OCI-LY7 (cell line): ENCODE measurements around the gene PSD2. TPM values are rescaled to one million over a fixed set of nuclear protein-coding genes. Genes with fewer than 3 reads are reported as not detected.

Experiments used
- BruUV-seq: library from RNA; stranded (reverse); fragments of 400-500 nt; replicated peaks from 2 replicates; lab custom pipeline; 2021; lab: Mats Ljungman, UMichigan
- CTCF ChIA-PET: fragments of 300-600 bp; sonication (Branson Sonifier 250); formaldehyde crosslinking; loops from one replicate; lab custom pipeline; 2022; ENCODE audit warnings: antibody characterized with exemption; ENCODE audit not compliant: unreplicated experiment; lab: Charles Lee
- POLR2A ChIA-PET: fragments of 300-600 bp; sonication (Branson Sonifier 250); formaldehyde crosslinking; loops from one replicate; lab custom pipeline; 2022; ENCODE audit warnings: antibody characterized with exemption; lab: Charles Lee
- DNase-seq: peaks from one replicate; pipeline ENCODE4 v3.0.0-alpha.2; 2015; ENCODE audit warnings: low spot score
- H2AFZ ChIP-seq: fragments of 200-600 bp; sonication (generic), shearing (Covaris generic); 2 replicates; pipeline ENCODE4 v1.6.1; 2014; ENCODE audit warnings: mild to moderate bottlenecking, antibody characterized with exemption, low read length, moderate library complexity
- H3K27ac ChIP-seq: fragments of 200-600 bp; sonication (generic); 2 replicates; pipeline ENCODE4 v1.5.1; 2014; ENCODE audit warnings: mixed run types, low read depth, mild to moderate bottlenecking, moderate library complexity, low read length, inconsistent platforms; ENCODE audit not compliant: poor library complexity, severe bottlenecking
- H3K36me3 ChIP-seq: fragments of 200-600 bp; sonication (generic); 2 replicates; pipeline ENCODE4 v1.6.1; 2014; ENCODE audit warnings: mild to moderate bottlenecking, antibody characterized with exemption, low read length, moderate library complexity, mixed read lengths; ENCODE audit not compliant: insufficient read depth
- H3K4me1 ChIP-seq: fragments of 200-600 bp; sonication (generic); 2 replicates; pipeline ENCODE4 v1.5.1; 2014; ENCODE audit warnings: mild to moderate bottlenecking, low read length; ENCODE audit not compliant: insufficient read depth, poor library complexity, severe bottlenecking
- H3K4me2 ChIP-seq: fragments of 200-600 bp; sonication (generic); 2 replicates; pipeline ENCODE4 v1.6.1; 2014; ENCODE audit warnings: mild to moderate bottlenecking, low read length
- H3K4me3 ChIP-seq: fragments of 200-600 bp; sonication (generic); 2 replicates; pipeline ENCODE4 v1.5.1; 2014; ENCODE audit warnings: mild to moderate bottlenecking, low read depth, low read length; ENCODE audit not compliant: poor library complexity, severe bottlenecking
- H3K79me2 ChIP-seq: fragments of 200-600 bp; sonication (generic); 2 replicates; pipeline ENCODE4 v1.6.1; 2016; ENCODE audit warnings: low read depth, mild to moderate bottlenecking, low read length, moderate library complexity, mixed read lengths; ENCODE audit not compliant: insufficient read depth
- H3K9me2 ChIP-seq: fragments of 200-600 bp; sonication (generic); 2 replicates; pipeline ENCODE4 v1.6.1; 2016; ENCODE audit warnings: mild to moderate bottlenecking, low read length, mixed read lengths; ENCODE audit not compliant: insufficient read depth
- H3K9me3 ChIP-seq: fragments of 200-600 bp; sonication (generic); 2 replicates; pipeline ENCODE4 v1.6.1; 2014; ENCODE audit warnings: mild to moderate bottlenecking, mixed run types, low read length, mixed read lengths
- H4K20me1 ChIP-seq: fragments of 200-600 bp; sonication (generic); 2 replicates; pipeline ENCODE4 v1.6.1; 2014; ENCODE audit warnings: mild to moderate bottlenecking, antibody characterized with exemption, low read length, moderate library complexity, mixed read lengths; ENCODE audit not compliant: insufficient read depth
- EZH2phosphoT487 ChIP-seq: fragments of 200-600 bp; sonication (generic); IDR thresholded peaks from 2 replicates; pipeline ENCODE4 v1.6.1; 2018; ENCODE audit warnings: low read depth, borderline replicate concordance, mild to moderate bottlenecking, mixed run types, antibody characterized with exemption, low read length, moderate library complexity, mixed read lengths
- intact Hi-C: fragments of 100-400 bp; cut with micrococcal nuclease; formaldehyde crosslinking; loops from one replicate; pipeline ENCODE4 v1.10.0; 2022; ENCODE audit not compliant: unreplicated experiment
- total RNA-seq, 2 experiments: library from RNA; depleted of rRNA in 1 of 2; stranded (reverse); fragments of >200 nt in 1 of 2; shearing (Covaris generic) in 1 of 2; gene quantifications; 2 replicates each; pipeline ENCODE4 v1.2.3, GENCODE V29; 2014 to 2022
- TF ChIP-seq, protein P1 (sequence below): fragments of 200-600 bp; sonication (generic); conservative IDR thresholded peaks from 2 replicates; pipeline ENCODE4 v1.5.1; 2014; ENCODE audit warnings: mild to moderate bottlenecking, antibody characterized with exemption, low read length, moderate library complexity, mixed read lengths

PSD2 gene
- total RNA-seq, 2 experiments from 2014 or later = 0.11 to 0.13 TPM

GRCh38 chr5:139867109-139867508 lies 71.5 kb downstream of the PSD2 start:
- intact Hi-C loops = no loop called here
- Histone ChIP-seq H3K4me3 (no peak overlapping the region), H3K9me2 (no peaks in the 10 kb centered on the region), H3K4me2 (no peak overlapping the region), H3K36me3 (no peaks in the 10 kb centered on the region), H4K20me1 (no peaks in the 10 kb centered on the region), H2AFZ (no peak overlapping the region), H3K4me1 (no peaks in the 10 kb centered on the region), H3K27ac (no peak overlapping the region), H3K9me3 (no peaks in the 10 kb centered on the region), H3K79me2 (no peaks in the 10 kb centered on the region)
- ChIA-PET POLR2A (interaction anchor here (1.1 kb wide), 1 partner anchor 8 kb away, joined by 3 read pairs; no protein-coding TSS in a partner anchor), CTCF (interaction anchor here (1.2 kb wide), 1 partner anchor 80 kb away, joined by 4 read pairs; no protein-coding TSS in a partner anchor)
- DNase-seq = no peak
- no TSS peak for BruUV-seq
- TF ChIP-seq, protein P1, sequence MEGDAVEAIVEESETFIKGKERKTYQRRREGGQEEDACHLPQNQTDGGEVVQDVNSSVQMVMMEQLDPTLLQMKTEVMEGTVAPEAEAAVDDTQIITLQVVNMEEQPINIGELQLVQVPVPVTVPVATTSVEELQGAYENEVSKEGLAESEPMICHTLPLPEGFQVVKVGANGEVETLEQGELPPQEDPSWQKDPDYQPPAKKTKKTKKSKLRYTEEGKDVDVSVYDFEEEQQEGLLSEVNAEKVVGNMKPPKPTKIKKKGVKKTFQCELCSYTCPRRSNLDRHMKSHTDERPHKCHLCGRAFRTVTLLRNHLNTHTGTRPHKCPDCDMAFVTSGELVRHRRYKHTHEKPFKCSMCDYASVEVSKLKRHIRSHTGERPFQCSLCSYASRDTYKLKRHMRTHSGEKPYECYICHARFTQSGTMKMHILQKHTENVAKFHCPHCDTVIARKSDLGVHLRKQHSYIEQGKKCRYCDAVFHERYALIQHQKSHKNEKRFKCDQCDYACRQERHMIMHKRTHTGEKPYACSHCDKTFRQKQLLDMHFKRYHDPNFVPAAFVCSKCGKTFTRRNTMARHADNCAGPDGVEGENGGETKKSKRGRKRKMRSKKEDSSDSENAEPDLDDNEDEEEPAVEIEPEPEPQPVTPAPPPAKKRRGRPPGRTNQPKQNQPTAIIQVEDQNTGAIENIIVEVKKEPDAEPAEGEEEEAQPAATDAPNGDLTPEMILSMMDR = no peak
- TF ChIP-seq EZH2phosphoT487 = no peak

DNA sequence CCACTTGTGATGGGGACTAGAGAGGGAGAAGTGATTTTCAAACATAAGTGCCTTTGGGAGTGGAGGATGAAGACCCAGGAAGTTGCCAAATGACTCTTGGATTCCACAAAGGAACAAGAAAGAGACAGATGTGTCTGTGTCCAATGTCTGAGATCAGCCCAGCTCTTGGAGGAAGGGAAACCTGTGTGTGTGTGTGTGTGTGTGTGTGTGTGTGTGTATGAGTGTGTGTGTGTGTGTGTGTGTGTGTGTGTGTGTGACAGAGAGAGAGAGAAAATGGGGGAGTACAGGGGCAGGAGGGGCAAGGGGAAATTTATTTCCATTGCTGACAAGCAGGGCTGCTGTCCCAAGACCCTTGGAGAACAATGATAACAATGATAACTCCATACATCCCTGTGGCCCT lies 72.0 kb downstream of the PSD2 start:
- intact Hi-C loops = no loop called here
- H3K4me2 ChIP-seq = no peak overlapping the region
- POLR2A ChIA-PET = interaction anchor here (1.1 kb wide), 1 partner anchor 8 kb away, joined by 3 read pairs; no protein-coding TSS in a partner anchor

More for the DNA sequence above, 72.0 kb downstream of the PSD2 start:
- no peak overlapping the region for H2AFZ ChIP-seq
- H3K27ac ChIP-seq = no peak overlapping the region
- no peaks in the 10 kb centered on the region for H4K20me1 ChIP-seq
- no peaks in the 10 kb centered on the region for H3K9me3 ChIP-seq
- no peak for TF ChIP-seq EZH2phosphoT487
- TF ChIP-seq, protein P1 = no peak
- no peaks in the 10 kb centered on the region for H3K9me2 ChIP-seq
- no peaks in the 10 kb centered on the region for H3K36me3 ChIP-seq
- H3K79me2 ChIP-seq = no peaks in the 10 kb centered on the region
- BruUV-seq = no TSS peak
- no peak overlapping the region for H3K4me3 ChIP-seq
- DNase-seq = no peak
- no peaks in the 10 kb centered on the region for H3K4me1 ChIP-seq
- CTCF ChIA-PET = interaction anchor here (1.2 kb wide), 1 partner anchor 80 kb away, joined by 4 read pairs; no protein-coding TSS in a partner anchor
